Neuronal stem cell (in vitro differentiated cells): ENCODE measurements around the gene LRRC2.

Source experiments
- DNase-seq: peaks from one replicate; pipeline ENCODE4 v3.0.0-alpha.2; 2013; ENCODE audit warnings: low spot score
- H2AFZ ChIP-seq: one replicate; pipeline ENCODE4 v1.6.1; 2013; ENCODE audit warnings: mild to moderate bottlenecking, low read length, inconsistent platforms
- H2AK5ac ChIP-seq: 2 replicates; pipeline ENCODE4 v1.6.1; 2013; ENCODE audit warnings: low read depth, mild to moderate bottlenecking, inconsistent platforms, low read length, moderate library complexity, mixed read lengths
- H2BK120ac ChIP-seq: 2 replicates; pipeline ENCODE4 v1.6.1; 2013; ENCODE audit warnings: low read depth, mild to moderate bottlenecking, inconsistent platforms, low read length, moderate library complexity, mixed read lengths
- H2BK12ac ChIP-seq: one replicate; pipeline ENCODE4 v1.6.1; 2013; ENCODE audit warnings: low read length, inconsistent platforms
- H2BK15ac ChIP-seq: 2 replicates; pipeline ENCODE4 v1.6.1; 2013; ENCODE audit warnings: mild to moderate bottlenecking, low read length, inconsistent platforms, mixed read lengths
- H2BK5ac ChIP-seq: one replicate; pipeline ENCODE4 v1.6.1; 2013; ENCODE audit warnings: inconsistent platforms, mild to moderate bottlenecking, low read length, moderate library complexity
- H3K14ac ChIP-seq: one replicate; pipeline ENCODE4 v1.6.1; 2013; ENCODE audit warnings: low read length, inconsistent platforms
- H3K18ac ChIP-seq: 2 replicates; pipeline ENCODE4 v1.6.1; 2013; ENCODE audit warnings: low read length, inconsistent platforms
- H3K23ac ChIP-seq: 2 replicates; pipeline ENCODE4 v1.6.1; 2013; ENCODE audit warnings: low read depth, mild to moderate bottlenecking, mixed read lengths, low read length, inconsistent platforms; ENCODE audit not compliant: poor library complexity
- H3K27ac ChIP-seq: replicated peaks from 3 replicates; pipeline ENCODE4 v1.5.1; 2013; ENCODE audit warnings: low read length, inconsistent platforms
- H3K27me3 ChIP-seq, 3 experiments: 2 replicates each; pipeline ENCODE4 v1.6.1; 2013; ENCODE audit warnings: low read length in 3 of 3, mild to moderate bottlenecking in 2 of 3, inconsistent platforms in 1 of 3, low read depth in 1 of 3, mixed read lengths in 1 of 3, moderate library complexity in 1 of 3; ENCODE audit not compliant: control insufficient read depth in 3 of 3, insufficient read depth in 3 of 3
- H3K36me3 ChIP-seq, 2 donors: replicated peaks in 1 of 2; 2 replicates each; pipeline ENCODE4 v1.6.1; 2013; ENCODE audit warnings: low read length in 2 of 2; ENCODE audit not compliant: control insufficient read depth in 2 of 2, insufficient read depth in 2 of 2
- H3K4ac ChIP-seq: 2 replicates; pipeline ENCODE4 v1.6.1; 2013; ENCODE audit warnings: inconsistent platforms, mild to moderate bottlenecking, low read length, moderate library complexity
- H3K4me1 ChIP-seq, 2 donors: 1 replicate in 1 of 2; 2 replicates in 1 of 2; pipeline ENCODE4 v1.6.1; 2013; ENCODE audit warnings: low read length in 2 of 2, low read depth in 1 of 2; ENCODE audit not compliant: control insufficient read depth in 2 of 2, insufficient read depth in 1 of 2
- H3K4me2 ChIP-seq: one replicate; pipeline ENCODE4 v1.6.1; 2013; ENCODE audit warnings: mild to moderate bottlenecking, low read length, inconsistent platforms; ENCODE audit not compliant: insufficient read depth, poor library complexity, severe bottlenecking
- H3K4me3 ChIP-seq, 2 donors: 2 replicates each; pipeline ENCODE4 v1.5.1; 2013; ENCODE audit warnings: low read length in 2 of 2, mild to moderate bottlenecking in 2 of 2, inconsistent platforms in 1 of 2, moderate library complexity in 1 of 2
- H3K79me1 ChIP-seq: one replicate; pipeline ENCODE4 v1.6.1; 2013; ENCODE audit warnings: low read depth, mild to moderate bottlenecking, inconsistent platforms, low read length, moderate library complexity
- H3K9ac ChIP-seq: one replicate; pipeline ENCODE4 v1.6.1; 2013; ENCODE audit warnings: mild to moderate bottlenecking, low read depth, low read length, inconsistent platforms; ENCODE audit not compliant: poor library complexity
- H3K9me3 ChIP-seq, 2 donors: replicated peaks in 1 of 2; 2 replicates each; pipeline versions ENCODE3 to v1.6.1; 2013; ENCODE audit warnings: low read length in 2 of 2, mild to moderate bottlenecking in 2 of 2, inconsistent platforms in 1 of 2, low read depth in 1 of 2, mixed read lengths in 1 of 2, moderate library complexity in 1 of 2; ENCODE audit not compliant: control insufficient read depth in 2 of 2, insufficient read depth in 1 of 2
- H4K8ac ChIP-seq: one replicate; pipeline ENCODE4 v1.6.1; 2013; ENCODE audit warnings: low read depth, mild to moderate bottlenecking, inconsistent platforms, low read length, moderate library complexity
- H4K91ac ChIP-seq: one replicate; pipeline ENCODE4 v1.6.1; 2013; ENCODE audit warnings: low read length, low read depth, mild to moderate bottlenecking, inconsistent platforms; ENCODE audit not compliant: poor library complexity
- WGBS, 2 donors: extraction: QIAGEN DNeasy Blood & Tissue Kit; methylation state at CpG; one replicate each; pipeline ENCODE4 v1.1.7; 2013; ENCODE audit warnings: missing lambda C conversion rate in 2 of 2, mixed read lengths in 1 of 2; ENCODE audit not compliant: insufficient read length in 2 of 2, insufficient replicate concordance in 1 of 2; ENCODE audit errors: extremely low coverage in 2 of 2; 5-methylcytosine and 5-hydroxymethylcytosine counted together

The LRRC2 gene

GRCh38 chr3:46612324-46612723 lies 46.2 kb upstream of the LRRC2 start, which contains the start of gene FAM240A:
Gene FAM240A, plus strand, starts transcription at chr3:46612525. Its CDS starts 159 bp downstream, at chr3:46612684.
- Histone ChIP-seq H2AFZ (no peak within 1 kb of the TSS), H3K9me3 (no peaks in the 10 kb centered on the region), H2BK120ac (no peak within 1 kb of the TSS), H3K27ac (no peak within 1 kb of the TSS), H3K4me2 (no peak within 1 kb of the TSS), H4K91ac (no peak within 1 kb of the TSS), H3K23ac (no peak within 1 kb of the TSS), H3K79me1 (no peaks in the 10 kb centered on the region), H3K18ac (no peak within 1 kb of the TSS), H3K4me1 (peaks cover 0 to 10% of the 10 kb centered on the region in 2 donors), H2BK12ac (no peak within 1 kb of the TSS), H3K4ac (no peak within 1 kb of the TSS), H3K14ac (no peak within 1 kb of the TSS), H2BK5ac (no peak within 1 kb of the TSS), H3K27me3 (peaks cover 0 to 3% (median 0%) of the 10 kb centered on the region in 3 experiments), H3K36me3 (no peaks in the 10 kb centered on the region), H3K9ac (no peak within 1 kb of the TSS), H4K8ac (no peak within 1 kb of the TSS), H2AK5ac (no peak within 1 kb of the TSS), H3K4me3 (no peak within 1 kb of the TSS), H2BK15ac (no peak within 1 kb of the TSS)
- DNase-seq, result no peak
- WGBS, 2 donors, result no CpG with 5 or more reads among the region's 9 CpGs

GRCh38 chr3:46609944-46610722 lies 44.0 kb upstream of the LRRC2 start:
- Histone ChIP-seq H3K79me1 (no peaks in the 10 kb centered on the region), H3K14ac (no peak overlapping the region), H3K27ac (no peak overlapping the region), H3K4me3 (no peak overlapping the region), H2AFZ (no peak overlapping the region), H3K23ac (no peak overlapping the region), H4K91ac (no peak overlapping the region), H2BK15ac (no peak overlapping the region), H2BK120ac (no peak overlapping the region), H2BK5ac (no peak overlapping the region), H3K18ac (no peak overlapping the region), H3K4me2 (no peak overlapping the region), H3K9me3 (no peaks in the 10 kb centered on the region), H3K36me3 (no peaks in the 10 kb centered on the region), H2BK12ac (no peak overlapping the region), H3K9ac (no peak overlapping the region), H3K4ac (no peak overlapping the region), H4K8ac (no peak overlapping the region), H3K4me1 (peaks cover 0 to 10% of the 10 kb centered on the region in 2 donors), H2AK5ac (no peak overlapping the region), H3K27me3 (peaks cover 0 to 3% (median 0%) of the 10 kb centered on the region in 3 experiments)
- no peak for DNase-seq
- no CpG with 5 or more reads among the region's 12 CpGs for WGBS, 2 donors

GRCh38 chr3:46609212-46609721 lies 43.2 kb upstream of the LRRC2 start:
- Histone ChIP-seq H3K4me3 (no peak overlapping the region), H3K27ac (no peak overlapping the region)
- no peak for DNase-seq

GRCh38 chr3:46607603-46608028 lies 41.5 kb upstream of the LRRC2 start:
- Histone ChIP-seq H3K14ac (no peak overlapping the region), H2BK5ac (no peak overlapping the region), H4K8ac (no peak overlapping the region), H2AK5ac (no peak overlapping the region), H3K79me1 (no peaks in the 10 kb centered on the region), H3K9me3 (no peaks in the 10 kb centered on the region), H3K36me3 (no peaks in the 10 kb centered on the region), H3K4ac (no peak overlapping the region), H3K9ac (no peak overlapping the region), H3K23ac (no peak overlapping the region), H3K4me3 (no peak overlapping the region), H3K27me3 (peaks cover 0 to 3% (median 0%) of the 10 kb centered on the region in 3 experiments), H2BK12ac (no peak overlapping the region), H3K27ac (no peak overlapping the region), H2BK15ac (no peak overlapping the region), H3K4me2 (no peak overlapping the region), H3K18ac (no peak overlapping the region), H2BK120ac (no peak overlapping the region), H3K4me1 (peaks cover 0 to 9% of the 10 kb centered on the region in 2 donors), H4K91ac (no peak overlapping the region), H2AFZ (no peak overlapping the region)
- no CpG with 5 or more reads among the region's 6 CpGs for WGBS, 2 donors
- DNase-seq, result no peak

More at GRCh38 chr3:46609212-46609721, 43.2 kb upstream of the LRRC2 start:
- no peak overlapping the region for H4K8ac ChIP-seq
- H3K4me1 ChIP-seq, result peaks cover 0 to 10% of the 10 kb centered on the region in 2 donors
- no CpG with 5 or more reads among the region's 5 CpGs for WGBS, 2 donors
- H2AFZ ChIP-seq, result no peak overlapping the region
- H3K36me3 ChIP-seq, result no peaks in the 10 kb centered on the region
- no peak overlapping the region for H3K4me2 ChIP-seq
- no peak overlapping the region for H2BK15ac ChIP-seq
- H3K9me3 ChIP-seq, result no peaks in the 10 kb centered on the region
- no peak overlapping the region for H3K23ac ChIP-seq
- H3K9ac ChIP-seq, result no peak overlapping the region
- H2AK5ac ChIP-seq, result no peak overlapping the region
- H4K91ac ChIP-seq, result no peak overlapping the region
- no peak overlapping the region for H2BK12ac ChIP-seq
- H2BK5ac ChIP-seq, result no peak overlapping the region
- no peak overlapping the region for H3K14ac ChIP-seq
- H3K27me3 ChIP-seq, result peaks cover 0 to 3% (median 0%) of the 10 kb centered on the region in 3 experiments
- H3K79me1 ChIP-seq, result no peaks in the 10 kb centered on the region
- H3K18ac ChIP-seq, result no peak overlapping the region
- no peak overlapping the region for H2BK120ac ChIP-seq
- no peak overlapping the region for H3K4ac ChIP-seq
